WTC11 (cell line): ENCODE measurements around the gene ZNF827. TPM values are rescaled to one million over a fixed set of nuclear protein-coding genes. Genes with fewer than 3 reads are reported as not detected.

ENCODE experiments used
- ATF2 ChIP-seq: sonication (generic); formaldehyde crosslinking; IDR thresholded peaks from 2 replicates; pipeline ENCODE4 v1.8.1; 2022; ENCODE audit warnings: low read depth, missing genetic modification reagents, borderline replicate concordance
- ETV6 ChIP-seq: sonication (generic); formaldehyde crosslinking; IDR thresholded peaks from 2 replicates; pipeline ENCODE4 v1.8.1; 2022; ENCODE audit warnings: mild to moderate bottlenecking, missing genetic modification reagents
- FOXP4 ChIP-seq: sonication (generic); formaldehyde crosslinking; IDR thresholded peaks from 2 replicates; pipeline ENCODE4 v1.8.0; 2022; ENCODE audit warnings: mild to moderate bottlenecking, missing genetic modification reagents
- KAT7 ChIP-seq: sonication (generic); formaldehyde crosslinking; IDR thresholded peaks from 2 replicates; pipeline ENCODE4 v1.8.1; 2023; ENCODE audit warnings: missing genetic modification reagents, mild to moderate bottlenecking, borderline replicate concordance
- NFE2L1 ChIP-seq: sonication (generic); formaldehyde crosslinking; IDR thresholded peaks from 2 replicates; pipeline ENCODE4 v1.8.1; 2023; ENCODE audit warnings: missing genetic modification reagents
- NR2C2 ChIP-seq: sonication (generic); formaldehyde crosslinking; IDR thresholded peaks from 2 replicates; pipeline ENCODE4 v1.8.0; 2022; ENCODE audit warnings: mild to moderate bottlenecking, missing genetic modification reagents
- SMAD4 ChIP-seq: sonication (generic); formaldehyde crosslinking; IDR thresholded peaks from 2 replicates; pipeline ENCODE4 v1.8.0; 2022; ENCODE audit warnings: mild to moderate bottlenecking, missing genetic modification reagents
- SP1 ChIP-seq: sonication (generic); formaldehyde crosslinking; conservative IDR thresholded peaks from 2 replicates; pipeline ENCODE4 v1.8.1; 2022; ENCODE audit warnings: missing genetic modification reagents
- TCF7 ChIP-seq: sonication (generic); formaldehyde crosslinking; IDR thresholded peaks from 2 replicates; pipeline ENCODE4 v1.8.0; 2022; ENCODE audit warnings: mild to moderate bottlenecking, low read depth, missing genetic modification reagents, moderate library complexity
- TEAD1 ChIP-seq: sonication (generic); formaldehyde crosslinking; IDR thresholded peaks from 2 replicates; pipeline ENCODE4 v1.8.0; 2022; ENCODE audit warnings: mild to moderate bottlenecking, missing genetic modification reagents
- TEAD4 ChIP-seq: sonication (generic); formaldehyde crosslinking; IDR thresholded peaks from 2 replicates; pipeline ENCODE4 v1.8.0; 2022; ENCODE audit warnings: mild to moderate bottlenecking, missing genetic modification reagents
- ZNF281 ChIP-seq: sonication (generic); formaldehyde crosslinking; IDR thresholded peaks from 2 replicates; pipeline ENCODE4 v1.8.0; 2023; ENCODE audit warnings: mild to moderate bottlenecking, missing genetic modification reagents
- ZNF416 ChIP-seq: fragments of 250-450 bp; sonication (Bioruptor Pico); IDR thresholded peaks from 2 replicates; pipeline ENCODE4 v1.9.0; 2021; ENCODE audit warnings: mild to moderate bottlenecking, inconsistent platforms
- total RNA-seq: library from RNA; stranded (reverse); gene quantifications from 3 replicates; pipeline ENCODE4 v1.2.3, GENCODE V29; 2021
- TF ChIP-seq, protein P1 (sequence below): sonication (generic); formaldehyde crosslinking; IDR thresholded peaks from 2 replicates; pipeline ENCODE4 v1.8.1; 2023; ENCODE audit warnings: mild to moderate bottlenecking, missing genetic modification reagents, moderate library complexity
- TF ChIP-seq, protein P2 (sequence below): fragments of 250-450 bp; sonication (Bioruptor Pico); IDR thresholded peaks from 2 replicates; pipeline ENCODE4 v1.9.0; 2021; ENCODE audit warnings: mild to moderate bottlenecking
- TF ChIP-seq, protein P3 (sequence below): sonication (generic); formaldehyde crosslinking; IDR thresholded peaks from 2 replicates; pipeline ENCODE4 v1.8.1; 2023; ENCODE audit warnings: mild to moderate bottlenecking, missing genetic modification reagents

ZNF827 gene
- total RNA-seq, 1 experiment from 2014 or later: 25.6 TPM

DNA sequence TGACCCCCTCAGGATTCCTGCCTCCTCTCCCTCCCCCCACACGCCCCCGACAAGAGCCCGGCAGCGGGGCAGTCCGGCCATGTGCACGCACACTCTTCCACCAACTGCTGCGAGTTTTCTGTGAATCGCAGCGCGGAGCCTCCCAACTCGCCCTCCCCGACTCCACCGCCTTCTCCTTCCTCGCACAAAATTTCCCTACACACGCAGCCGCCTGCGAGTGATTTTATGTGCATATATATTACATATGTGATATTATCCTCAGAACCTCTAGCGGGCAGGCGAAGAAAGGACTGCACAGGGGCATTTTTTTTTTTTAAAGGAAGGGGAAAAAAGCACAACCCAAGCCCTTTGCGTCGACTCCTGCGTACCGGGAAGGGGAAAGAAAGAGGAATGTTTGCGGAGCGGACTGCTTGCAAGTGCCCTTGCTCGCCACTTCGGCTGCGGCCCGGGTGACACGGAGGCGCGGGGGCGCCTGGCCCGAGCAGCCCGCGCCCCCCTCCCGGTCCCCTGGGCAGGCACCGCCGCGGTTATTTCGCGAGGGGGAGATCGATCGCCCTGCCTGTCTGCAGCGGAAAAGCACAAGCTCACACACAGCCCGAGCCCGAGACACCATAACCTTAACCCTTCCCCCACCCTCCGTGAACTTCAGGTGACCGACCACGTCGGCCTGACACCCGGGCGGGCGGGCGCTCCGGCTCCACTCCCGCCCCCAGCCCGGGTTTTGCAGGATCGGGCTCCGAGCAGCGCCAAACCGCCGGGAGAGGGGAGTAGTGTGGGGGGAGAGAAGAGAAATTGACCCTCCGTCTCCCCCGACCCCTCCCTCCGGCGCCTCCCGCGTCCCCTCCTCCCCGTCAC lies 2.3 kb downstream of the ZNF827 start (continued):
- no peak for TF ChIP-seq KAT7
- TF ChIP-seq NR2C2 (CRISPR knock-in tag): no peak
- no peak for TF ChIP-seq SP1 (CRISPR knock-in tag)
- TF ChIP-seq, protein P1, sequence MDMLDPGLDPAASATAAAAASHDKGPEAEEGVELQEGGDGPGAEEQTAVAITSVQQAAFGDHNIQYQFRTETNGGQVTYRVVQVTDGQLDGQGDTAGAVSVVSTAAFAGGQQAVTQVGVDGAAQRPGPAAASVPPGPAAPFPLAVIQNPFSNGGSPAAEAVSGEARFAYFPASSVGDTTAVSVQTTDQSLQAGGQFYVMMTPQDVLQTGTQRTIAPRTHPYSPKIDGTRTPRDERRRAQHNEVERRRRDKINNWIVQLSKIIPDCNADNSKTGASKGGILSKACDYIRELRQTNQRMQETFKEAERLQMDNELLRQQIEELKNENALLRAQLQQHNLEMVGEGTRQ (CRISPR knock-in tag): no peak
- TF ChIP-seq TEAD4 (CRISPR knock-in tag): 0 out of 2 replicates have a peak, but pooled peaks have one; percentile 10
- TF ChIP-seq, protein P2, sequence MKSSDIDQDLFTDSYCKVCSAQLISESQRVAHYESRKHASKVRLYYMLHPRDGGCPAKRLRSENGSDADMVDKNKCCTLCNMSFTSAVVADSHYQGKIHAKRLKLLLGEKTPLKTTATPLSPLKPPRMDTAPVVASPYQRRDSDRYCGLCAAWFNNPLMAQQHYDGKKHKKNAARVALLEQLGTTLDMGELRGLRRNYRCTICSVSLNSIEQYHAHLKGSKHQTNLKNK: no peak
- TF ChIP-seq ZNF281 (CRISPR knock-in tag): 0 out of 2 replicates have a peak, but pooled peaks have one; percentile 70
- no peak for TF ChIP-seq NFE2L1 (CRISPR knock-in tag)
- TF ChIP-seq, protein P3, sequence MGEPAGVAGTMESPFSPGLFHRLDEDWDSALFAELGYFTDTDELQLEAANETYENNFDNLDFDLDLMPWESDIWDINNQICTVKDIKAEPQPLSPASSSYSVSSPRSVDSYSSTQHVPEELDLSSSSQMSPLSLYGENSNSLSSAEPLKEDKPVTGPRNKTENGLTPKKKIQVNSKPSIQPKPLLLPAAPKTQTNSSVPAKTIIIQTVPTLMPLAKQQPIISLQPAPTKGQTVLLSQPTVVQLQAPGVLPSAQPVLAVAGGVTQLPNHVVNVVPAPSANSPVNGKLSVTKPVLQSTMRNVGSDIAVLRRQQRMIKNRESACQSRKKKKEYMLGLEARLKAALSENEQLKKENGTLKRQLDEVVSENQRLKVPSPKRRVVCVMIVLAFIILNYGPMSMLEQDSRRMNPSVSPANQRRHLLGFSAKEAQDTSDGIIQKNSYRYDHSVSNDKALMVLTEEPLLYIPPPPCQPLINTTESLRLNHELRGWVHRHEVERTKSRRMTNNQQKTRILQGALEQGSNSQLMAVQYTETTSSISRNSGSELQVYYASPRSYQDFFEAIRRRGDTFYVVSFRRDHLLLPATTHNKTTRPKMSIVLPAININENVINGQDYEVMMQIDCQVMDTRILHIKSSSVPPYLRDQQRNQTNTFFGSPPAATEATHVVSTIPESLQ (CRISPR knock-in tag): no peak
- TF ChIP-seq FOXP4 (CRISPR knock-in tag): no peak
- no peak for TF ChIP-seq SMAD4
- TF ChIP-seq ZNF416 (CRISPR knock-in tag): no peak
- TF ChIP-seq TEAD1 (CRISPR knock-in tag): no peak
- TF ChIP-seq TCF7: no peak
- no peak for TF ChIP-seq ATF2 (CRISPR knock-in tag)
- TF ChIP-seq ETV6: 0 out of 2 replicates have a peak, but pooled peaks have one; percentile 43
